ENCODE results near the gene PPFIBP2.

DNA sequence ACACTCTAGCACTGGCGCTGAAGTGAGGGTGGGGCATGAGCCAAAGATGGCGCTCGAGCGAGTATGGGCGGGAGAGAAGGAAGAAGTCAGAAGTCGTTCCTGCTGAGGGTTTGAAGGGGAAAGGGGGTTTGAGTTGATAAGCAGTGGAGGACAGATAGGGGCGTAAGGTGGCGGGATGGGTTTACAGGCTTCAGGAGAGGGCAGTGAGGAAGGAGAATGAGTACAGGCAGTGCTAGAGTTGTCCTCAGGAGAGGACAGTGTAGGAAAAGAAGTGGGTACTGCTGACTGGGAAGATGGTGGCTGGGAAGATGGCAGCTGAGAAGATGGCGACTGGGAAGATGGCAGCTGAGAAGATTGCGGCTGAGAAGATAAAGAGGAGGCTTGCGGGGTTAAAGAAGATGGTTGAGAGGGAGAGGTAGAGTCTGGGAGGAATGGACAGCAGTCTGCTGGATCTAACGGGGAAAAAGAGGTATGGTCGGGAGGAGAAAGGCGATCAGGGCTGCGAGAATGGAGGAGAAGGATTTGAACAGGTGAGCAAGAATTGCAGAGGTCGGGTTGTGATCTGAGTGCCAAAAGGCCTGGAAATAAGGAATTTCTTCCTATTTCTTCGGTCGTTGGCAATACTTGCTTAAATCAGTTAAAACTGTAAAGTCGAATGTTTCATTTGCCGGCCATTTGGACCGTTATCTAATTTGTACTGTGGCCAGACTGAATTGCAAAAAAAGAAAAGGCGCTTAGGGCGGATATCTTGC, 5.2 kb downstream of the PPFIBP2 start:
- no peak for TF ChIP-seq ZNF211 (tag by site-specific recombination; IDR thresholded peaks at IDR 0.05; ENCODE audit: low read depth)
- TF ChIP-seq, protein P1, sequence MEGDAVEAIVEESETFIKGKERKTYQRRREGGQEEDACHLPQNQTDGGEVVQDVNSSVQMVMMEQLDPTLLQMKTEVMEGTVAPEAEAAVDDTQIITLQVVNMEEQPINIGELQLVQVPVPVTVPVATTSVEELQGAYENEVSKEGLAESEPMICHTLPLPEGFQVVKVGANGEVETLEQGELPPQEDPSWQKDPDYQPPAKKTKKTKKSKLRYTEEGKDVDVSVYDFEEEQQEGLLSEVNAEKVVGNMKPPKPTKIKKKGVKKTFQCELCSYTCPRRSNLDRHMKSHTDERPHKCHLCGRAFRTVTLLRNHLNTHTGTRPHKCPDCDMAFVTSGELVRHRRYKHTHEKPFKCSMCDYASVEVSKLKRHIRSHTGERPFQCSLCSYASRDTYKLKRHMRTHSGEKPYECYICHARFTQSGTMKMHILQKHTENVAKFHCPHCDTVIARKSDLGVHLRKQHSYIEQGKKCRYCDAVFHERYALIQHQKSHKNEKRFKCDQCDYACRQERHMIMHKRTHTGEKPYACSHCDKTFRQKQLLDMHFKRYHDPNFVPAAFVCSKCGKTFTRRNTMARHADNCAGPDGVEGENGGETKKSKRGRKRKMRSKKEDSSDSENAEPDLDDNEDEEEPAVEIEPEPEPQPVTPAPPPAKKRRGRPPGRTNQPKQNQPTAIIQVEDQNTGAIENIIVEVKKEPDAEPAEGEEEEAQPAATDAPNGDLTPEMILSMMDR (tag by site-specific recombination; IDR thresholded peaks at IDR 0.05) = no peak
- TF ChIP-seq, protein P2, sequence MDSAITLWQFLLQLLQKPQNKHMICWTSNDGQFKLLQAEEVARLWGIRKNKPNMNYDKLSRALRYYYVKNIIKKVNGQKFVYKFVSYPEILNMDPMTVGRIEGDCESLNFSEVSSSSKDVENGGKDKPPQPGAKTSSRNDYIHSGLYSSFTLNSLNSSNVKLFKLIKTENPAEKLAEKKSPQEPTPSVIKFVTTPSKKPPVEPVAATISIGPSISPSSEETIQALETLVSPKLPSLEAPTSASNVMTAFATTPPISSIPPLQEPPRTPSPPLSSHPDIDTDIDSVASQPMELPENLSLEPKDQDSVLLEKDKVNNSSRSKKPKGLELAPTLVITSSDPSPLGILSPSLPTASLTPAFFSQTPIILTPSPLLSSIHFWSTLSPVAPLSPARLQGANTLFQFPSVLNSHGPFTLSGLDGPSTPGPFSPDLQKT (IDR thresholded peaks at IDR 0.05; ENCODE audit: borderline replicate concordance, low read depth, low read length) = no peak
- TF ChIP-seq OVOL3 (tag by site-specific recombination; IDR thresholded peaks at IDR 0.05) = no peak
- no peak for TF ChIP-seq ZBTB17 (tag by site-specific recombination; IDR thresholded peaks at IDR 0.05)
- TF ChIP-seq ZNF558 (tag by site-specific recombination; IDR thresholded peaks at IDR 0.05) = no peak
- TF ChIP-seq, protein P3, sequence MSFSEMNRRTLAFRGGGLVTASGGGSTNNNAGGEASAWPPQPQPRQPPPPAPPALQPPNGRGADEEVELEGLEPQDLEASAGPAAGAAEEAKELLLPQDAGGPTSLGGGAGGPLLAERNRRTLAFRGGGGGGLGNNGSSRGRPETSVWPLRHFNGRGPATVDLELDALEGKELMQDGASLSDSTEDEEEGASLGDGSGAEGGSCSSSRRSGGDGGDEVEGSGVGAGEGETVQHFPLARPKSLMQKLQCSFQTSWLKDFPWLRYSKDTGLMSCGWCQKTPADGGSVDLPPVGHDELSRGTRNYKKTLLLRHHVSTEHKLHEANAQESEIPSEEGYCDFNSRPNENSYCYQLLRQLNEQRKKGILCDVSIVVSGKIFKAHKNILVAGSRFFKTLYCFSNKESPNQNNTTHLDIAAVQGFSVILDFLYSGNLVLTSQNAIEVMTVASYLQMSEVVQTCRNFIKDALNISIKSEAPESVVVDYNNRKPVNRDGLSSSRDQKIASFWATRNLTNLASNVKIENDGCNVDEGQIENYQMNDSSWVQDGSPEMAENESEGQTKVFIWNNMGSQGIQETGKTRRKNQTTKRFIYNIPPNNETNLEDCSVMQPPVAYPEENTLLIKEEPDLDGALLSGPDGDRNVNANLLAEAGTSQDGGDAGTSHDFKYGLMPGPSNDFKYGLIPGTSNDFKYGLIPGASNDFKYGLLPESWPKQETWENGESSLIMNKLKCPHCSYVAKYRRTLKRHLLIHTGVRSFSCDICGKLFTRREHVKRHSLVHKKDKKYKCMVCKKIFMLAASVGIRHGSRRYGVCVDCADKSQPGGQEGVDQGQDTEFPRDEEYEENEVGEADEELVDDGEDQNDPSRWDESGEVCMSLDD (tag by site-specific recombination; IDR thresholded peaks at IDR 0.05) = no peak
- TF ChIP-seq, protein P4, sequence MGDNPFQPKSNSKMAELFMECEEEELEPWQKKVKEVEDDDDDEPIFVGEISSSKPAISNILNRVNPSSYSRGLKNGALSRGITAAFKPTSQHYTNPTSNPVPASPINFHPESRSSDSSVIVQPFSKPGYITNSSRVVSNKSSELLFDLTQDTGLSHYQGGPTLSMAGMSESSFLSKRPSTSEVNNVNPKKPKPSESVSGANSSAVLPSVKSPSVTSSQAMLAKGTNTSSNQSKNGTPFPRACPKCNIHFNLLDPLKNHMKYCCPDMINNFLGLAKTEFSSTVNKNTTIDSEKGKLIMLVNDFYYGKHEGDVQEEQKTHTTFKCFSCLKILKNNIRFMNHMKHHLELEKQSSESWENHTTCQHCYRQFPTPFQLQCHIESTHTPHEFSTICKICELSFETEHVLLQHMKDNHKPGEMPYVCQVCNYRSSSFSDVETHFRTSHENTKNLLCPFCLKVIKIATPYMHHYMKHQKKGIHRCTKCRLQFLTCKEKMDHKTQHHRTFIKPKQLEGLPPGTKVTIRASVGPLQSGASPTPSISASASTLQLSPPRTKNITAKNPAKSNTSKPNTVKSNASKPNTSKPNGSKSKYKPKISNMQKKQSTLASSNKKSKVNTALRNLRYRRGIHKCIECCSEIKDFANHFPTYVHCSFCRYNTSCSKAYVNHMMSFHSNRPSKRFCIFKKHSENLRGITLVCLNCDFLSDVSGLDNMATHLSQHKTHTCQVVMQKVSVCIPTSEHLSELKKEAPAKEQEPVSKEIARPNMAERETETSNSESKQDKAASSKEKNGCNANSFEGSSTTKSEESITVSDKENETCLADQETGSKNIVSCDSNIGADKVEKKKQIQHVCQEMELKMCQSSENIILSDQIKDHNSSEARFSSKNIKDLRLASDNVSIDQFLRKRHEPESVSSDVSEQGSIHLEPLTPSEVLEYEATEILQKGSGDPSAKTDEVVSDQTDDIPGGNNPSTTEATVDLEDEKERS (tag by site-specific recombination; IDR thresholded peaks at IDR 0.05) = no peak
- TF ChIP-seq ZNF121 (tag by site-specific recombination; IDR thresholded peaks at IDR 0.05) = no peak
- no peak for TF ChIP-seq ZNF10 (tag by site-specific recombination; IDR thresholded peaks at IDR 0.05)
- no peak for TF ChIP-seq YY1 (tag by site-specific recombination; IDR thresholded peaks at IDR 0.05)
- no peak for TF ChIP-seq ZNF623 (tag by site-specific recombination; IDR thresholded peaks at IDR 0.05)
- no peak for TF ChIP-seq ZNF274 (IDR thresholded peaks at IDR 0.05; ENCODE audit: low read length)
- no peak for TF ChIP-seq ZNF274 (tag by site-specific recombination; IDR thresholded peaks at IDR 0.05; ENCODE audit: borderline replicate concordance)

Measured in HEK293 (cell line).